A549 (cell line): Measurements from ENCODE around the gene ITGAV. TPM values are rescaled to one million over a fixed set of nuclear protein-coding genes. Genes with fewer than 3 reads are reported as not detected.

Experiments
- ATAC-seq, 2 experiments: fragments of 200-7000 bp in 1 of 2; fragments of >200 bp in 1 of 2; cut with Nextera tagmentation in 1 of 2; cut with Tn5 transposase in 1 of 2; 3 replicates each; pipeline versions ENCODE4 v1.8.0 to v1.9.1; 2018 to 2020; ENCODE audit warnings: mild to moderate bottlenecking in 1 of 2, moderate library complexity in 1 of 2
- CTCF ChIA-PET: fragments of 300-600 bp; sonication (Branson Sonifier 250); formaldehyde crosslinking; extraction: SDS; loops from one replicate; lab custom pipeline; 2021; ENCODE audit warnings: antibody characterized with exemption, inconsistent platforms; lab: Yijun Ruan, JAX
- POLR2A ChIA-PET: fragments of 350-600 bp; formaldehyde crosslinking; extraction: SDS; loops from one replicate; lab custom pipeline; 2021; ENCODE audit warnings: antibody characterized with exemption, inconsistent platforms; lab: Yijun Ruan, JAX
- DNase-seq, 2 experiments: peaks; one replicate each; pipeline versions ENCODE4 v3.0.0 to v3.0.0-alpha.2; 2011 to 2016; ENCODE audit warnings: low read depth in 1 of 2, low spot score in 1 of 2
- FAIRE-seq: peaks from 2 replicates; lab custom pipeline; 2011; peaks lifted over from hg19 to GRCh38; lab: Jason Lieb, UNC
- H3K27ac ChIP-seq, 2 experiments: fragments of >200 bp; sonication (Bioruptor Twin); formaldehyde crosslinking; 3 replicates each; pipeline ENCODE4 v1.5.1; 2016 to 2017
- H3K4me1 ChIP-seq: fragments of >200 bp; sonication (Bioruptor Twin); formaldehyde crosslinking; 3 replicates; pipeline ENCODE4 v1.6.1; 2016
- H3K4me2 ChIP-seq: fragments of >200 bp; sonication (Bioruptor Twin); formaldehyde crosslinking; 3 replicates; pipeline ENCODE4 v1.6.1; 2016
- H3K4me3 ChIP-seq: fragments of >200 bp; sonication (Bioruptor Twin); formaldehyde crosslinking; 3 replicates; pipeline ENCODE4 v1.5.1; 2016
- H3K9me3 ChIP-seq: fragments of >200 bp; sonication (Bioruptor Twin); formaldehyde crosslinking; 3 replicates; pipeline ENCODE4 v1.6.1; 2016
- ATOH8 ChIP-seq: fragments of 250-450 bp; sonication (Bioruptor Pico); IDR thresholded peaks from 2 replicates; pipeline ENCODE4 v1.5.0; 2020; ENCODE audit warnings: low read depth, mild to moderate bottlenecking, moderate library complexity
- BCL3 ChIP-seq: fragments of >200 bp; sonication (Bioruptor Twin); formaldehyde crosslinking; IDR thresholded peaks from 3 replicates; pipeline ENCODE4 v1.6.1; 2016
- CBX8 ChIP-seq: fragments of 200-600 bp; sonication (generic); IDR thresholded peaks from 2 replicates; pipeline ENCODE4 v1.6.1; 2016
- CTCF ChIP-seq: fragments of >200 bp; sonication (Bioruptor Twin); formaldehyde crosslinking; IDR thresholded peaks from 3 replicates; pipeline ENCODE4 v1.5.1; 2016
- EHF ChIP-seq: fragments of 250-450 bp; sonication (Bioruptor Pico); IDR thresholded peaks from 2 replicates; pipeline ENCODE4 v1.5.0; 2020; ENCODE audit warnings: mild to moderate bottlenecking
- ELK1 ChIP-seq: fragments of 150-350 bp; IDR thresholded peaks from 2 replicates; pipeline ENCODE4 v1.6.1; 2014; ENCODE audit warnings: low read depth, mild to moderate bottlenecking, low read length
- EP300 ChIP-seq, 2 experiments: fragments of >200 bp; sonication (Bioruptor Twin); formaldehyde crosslinking; IDR thresholded peaks; 2 replicates in 1 of 2; 3 replicates in 1 of 2; pipeline ENCODE4 v1.6.1; 2016 to 2017
- FOSB ChIP-seq: fragments of 250-450 bp; sonication (Bioruptor Pico); IDR thresholded peaks from 2 replicates; pipeline ENCODE4 v1.5.0; 2020; ENCODE audit warnings: mild to moderate bottlenecking, moderate library complexity
- HDAC2 ChIP-seq: fragments of 200-600 bp; sonication (generic); IDR thresholded peaks from 2 replicates; pipeline ENCODE4 v1.6.1; 2016
- HES2 ChIP-seq: fragments of >200 bp; sonication (Bioruptor Twin); formaldehyde crosslinking; IDR thresholded peaks from 2 replicates; pipeline ENCODE4 v1.6.1; 2016
- HOXB13 ChIP-seq: fragments of 250-450 bp; sonication (Bioruptor Pico); IDR thresholded peaks from 2 replicates; pipeline ENCODE4 v1.5.0; 2020; ENCODE audit warnings: low read depth, mild to moderate bottlenecking, moderate library complexity
- HOXB5 ChIP-seq: fragments of 250-450 bp; sonication (Bioruptor Pico); IDR thresholded peaks from 2 replicates; pipeline ENCODE4 v1.5.0; 2020; ENCODE audit warnings: mild to moderate bottlenecking, moderate library complexity
- KDM5A ChIP-seq: fragments of 200-600 bp; sonication (generic); IDR thresholded peaks from 2 replicates; pipeline ENCODE4 v1.6.1; 2016; ENCODE audit warnings: antibody characterized with exemption, mild to moderate bottlenecking
- MAFK ChIP-seq: fragments of 450-650 bp; IDR thresholded peaks from 2 replicates; pipeline ENCODE4 v1.6.1; 2014; ENCODE audit not compliant: partially characterized antibody
- MAZ ChIP-seq: fragments of 150-350 bp; IDR thresholded peaks from 2 replicates; pipeline ENCODE4 v1.6.1; 2014; ENCODE audit warnings: antibody characterized with exemption, low read depth, low read length, borderline replicate concordance
- PBX3 ChIP-seq: IDR thresholded peaks from 2 replicates; pipeline ENCODE4 v1.6.1; 2012
- TP53 ChIP-seq: fragments of 250-450 bp; sonication (Bioruptor Pico); IDR thresholded peaks from 2 replicates; pipeline ENCODE4 v1.5.0; 2021; ENCODE audit warnings: mild to moderate bottlenecking, moderate library complexity
- USF2 ChIP-seq: fragments of 450-650 bp; IDR thresholded peaks from 2 replicates; pipeline ENCODE4 v1.6.1; 2014; ENCODE audit warnings: antibody characterized with exemption
- ZFP36 ChIP-seq: fragments of 450-650 bp; IDR thresholded peaks from 2 replicates; pipeline ENCODE4 v1.6.1; 2014; ENCODE audit warnings: borderline replicate concordance; ENCODE audit not compliant: partially characterized antibody
- ZSCAN20 ChIP-seq: fragments of 250-450 bp; sonication (Bioruptor Pico); IDR thresholded peaks from 2 replicates; pipeline ENCODE4 v1.8.0; 2022; ENCODE audit warnings: mild to moderate bottlenecking, moderate library complexity
- WGBS: methylation state at CpG from one replicate; pipeline ENCODE4 v1.1.6; 2017; ENCODE audit errors: missing lambda C conversion rate; 5-methylcytosine and 5-hydroxymethylcytosine counted together
- polyA plus RNA-seq, 4 experiments: library from polyadenylated mRNA; depleted of rRNA in 3 of 4; stranded (reverse); fragments of >200 nt; fragmentation: RNase III in 1 of 4; extraction: RNeasy Plus Mini Kit Qiagen cat#74134 plus additional on column Dnase treatment in 1 of 4; gene quantifications; 2 replicates in 3 of 4; 3 replicates in 1 of 4; pipeline ENCODE4 v1.2.3, GENCODE V29; 2011 to 2017

The ITGAV gene
- polyA plus RNA-seq, 2 of the 4 experiments (the other 2 are of a cell fraction): 93.3 to 148 TPM

- Histone ChIP-seq H3K4me1 (peaks cover 11% of the 10 kb centered on the region; the same call in 1 of the 3 replicates), H3K27ac (no peak overlapping the region), H3K4me2 (no peak overlapping the region), H3K9me3 (no peaks in the 10 kb centered on the region), H3K4me3 (no peak overlapping the region)
- ChIA-PET CTCF (interaction anchor here (0.6 to 4.8 kb wide), 6 partner anchors 11 to 136 kb away, joined by 3 to 85 read pairs (median 14); no protein-coding TSS in a partner anchor), POLR2A (no interaction called here)
- FAIRE-seq: no peak
- ATAC-seq: no peak
- no peak for DNase-seq
- no peak for TF ChIP-seq ZSCAN20 (CRISPR knock-in tag)
- TF ChIP-seq MAZ: no peak
- no peak for TF ChIP-seq BCL3
- no peak for TF ChIP-seq ELK1
- TF ChIP-seq HOXB13 (CRISPR knock-in tag): no peak
- no peak for TF ChIP-seq CTCF
- no peak for TF ChIP-seq KDM5A
- TF ChIP-seq PBX3: no peak
- no peak for TF ChIP-seq ATOH8 (CRISPR knock-in tag)
- no peak for TF ChIP-seq EP300 (IDR thresholded peaks at IDR 0.05)
- TF ChIP-seq ZFP36: no peak
- TF ChIP-seq HOXB5: no peak
- no peak for TF ChIP-seq HDAC2
- TF ChIP-seq CBX8: no peak
- TF ChIP-seq MAFK: no peak
- no peak for TF ChIP-seq HES2
These were observed 50.1 kb downstream of the ITGAV start for GRCh38 chr2:186639939-186640338.

- H3K9me3 ChIP-seq: no peaks in the 10 kb centered on the region
These were observed 51.4 kb downstream of the ITGAV start for GRCh38 chr2:186641132-186641806.

More at GRCh38 chr2:186641132-186641806, 51.4 kb downstream of the ITGAV start:
- ChIA-PET CTCF (interaction anchor here (0.6 to 4.8 kb wide), 31 partner anchors 8 to 152 kb away, joined by 3 to 85 read pairs (median 5); partner anchors contain the start of gene ITGAV), POLR2A (interaction anchor here (1.5 to 1.9 kb wide), 2 partner anchors 52 to 155 kb away, joined by 5 to 8 read pairs; partner anchors contain the start of genes ITGAV and ZC3H15)
- no peak overlapping the region for H3K4me2 ChIP-seq
- whole genome bisulfite sequencing: 48% methylated on average over 4 of the region's 4 CpGs
- DNase-seq (peak in 1 of 2 experiments; percentile 5), ATAC-seq (peak; percentile 59 to 67), FAIRE-seq (no peak)
- H3K4me1 ChIP-seq: peaks cover 11% of the 10 kb centered on the region; the same call in 1 of the 3 replicates
- H3K4me3 ChIP-seq: no peak overlapping the region
- peak overlapping the region in 1 of 2 experiments; percentile 55; a peak in 2 of 6 replicates for H3K27ac ChIP-seq
- TF ChIP-seq ELK1: no peak
- no peak for TF ChIP-seq USF2
- TF ChIP-seq TP53 (CRISPR knock-in tag): no peak
- TF ChIP-seq EHF: no peak
- TF ChIP-seq BCL3: no peak
- TF ChIP-seq FOSB (CRISPR knock-in tag): no peak
